Retinal pigment epithelial cell (primary cell): Measurements from ENCODE around the gene SIGLEC5.

Source experiments
- DNase-seq: peaks from one replicate; pipeline ENCODE4 v3.0.0-alpha.2; 2010; ENCODE audit warnings: low read depth
- H3K4me3 ChIP-seq: 2 replicates; pipeline ENCODE4 v1.5.1; 2011; ENCODE audit warnings: mild to moderate bottlenecking, low read length, control low read depth, moderate library complexity
- CTCF ChIP-seq: conservative IDR thresholded peaks from 2 replicates; pipeline ENCODE4 v1.5.1; 2011; ENCODE audit warnings: low read depth, low read length, control low read depth, inconsistent platforms

SIGLEC5 gene

GRCh38 chr19:51607920-51608562 is 22.2 kb downstream of the SIGLEC5 start:
- DNase-seq: no peak
- peak; percentile 62 for TF ChIP-seq CTCF
- H3K4me3 ChIP-seq: no peak overlapping the region

- TF ChIP-seq CTCF: no peak
- H3K4me3 ChIP-seq: no peak overlapping the region
- DNase-seq: no peak
These were observed 23.1 kb downstream of the SIGLEC5 start for GRCh38 chr19:51607077-51607476.

GRCh38 chr19:51602189-51602854 is 27.9 kb downstream of the SIGLEC5 start:
- TF ChIP-seq CTCF: no peak
- no peak for DNase-seq
- no peak overlapping the region for H3K4me3 ChIP-seq

DNA sequence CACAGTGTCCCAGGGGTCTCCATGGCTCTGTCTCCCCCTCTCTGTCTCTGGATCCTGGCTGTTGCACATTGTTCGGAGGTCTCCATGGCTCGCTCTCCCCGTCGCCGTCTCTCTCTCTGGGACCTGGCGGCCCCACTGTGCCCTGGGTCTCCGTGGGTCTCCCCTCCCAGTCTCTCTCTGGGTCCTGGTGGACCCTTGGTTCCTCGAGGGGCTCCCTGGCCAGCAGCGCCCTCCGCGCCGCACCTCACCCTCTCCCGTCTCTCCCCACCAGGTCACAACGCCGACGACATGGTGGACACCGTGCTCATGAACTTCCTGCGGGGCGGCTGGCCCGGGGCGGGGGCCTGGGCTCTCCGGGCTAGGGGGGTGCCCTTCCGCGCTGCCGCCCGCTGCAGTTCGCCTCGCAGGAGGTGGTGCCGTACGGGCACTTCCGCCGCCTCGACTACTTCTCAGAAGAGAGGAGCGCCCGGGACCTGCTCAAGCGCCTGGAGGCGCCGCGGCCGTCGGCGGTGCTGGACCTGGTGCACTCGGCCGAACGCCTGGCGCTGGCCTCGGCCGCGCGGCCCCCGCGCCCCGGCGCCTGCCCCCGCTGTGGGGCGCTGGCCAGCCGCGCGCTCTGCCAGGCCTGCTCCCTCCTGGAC is 29.1 kb downstream of the SIGLEC5 start:
- DNase-seq: no peak
- H3K4me3 ChIP-seq: no peak overlapping the region

DNA sequence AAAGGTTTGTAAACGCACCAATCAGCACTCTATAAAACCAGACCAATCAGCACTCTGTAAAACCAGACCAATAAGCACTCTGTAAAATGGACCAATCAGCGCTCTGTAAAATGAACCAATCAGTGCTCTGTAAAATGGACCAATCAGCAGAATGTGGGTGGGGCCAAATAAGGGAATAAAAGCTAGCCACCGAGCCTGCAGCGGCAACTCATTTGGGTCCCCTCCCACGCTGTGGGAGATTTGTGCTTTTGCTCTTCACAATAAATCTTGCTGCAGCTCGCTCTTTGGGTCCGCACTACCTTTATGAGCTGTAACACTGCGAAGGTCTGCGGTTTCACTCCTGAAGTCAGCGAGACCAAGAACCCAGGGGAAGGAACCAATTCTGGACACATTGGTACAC is 31.1 kb downstream of the SIGLEC5 start:
- DNase-seq: no peak
- no peak for TF ChIP-seq CTCF
- H3K4me3 ChIP-seq: no peak overlapping the region

More for the DNA sequence above, 29.1 kb downstream of the SIGLEC5 start:
- TF ChIP-seq CTCF: no peak

- no peak for TF ChIP-seq CTCF
- H3K4me3 ChIP-seq: no peak overlapping the region
- DNase-seq: no peak
These were observed 31.9 kb downstream of the SIGLEC5 start for GRCh38 chr19:51598159-51598915.
